Uterus (tissue), 2 donors: Measurements from ENCODE around the gene MRPL38.

Experiments
- CTCF ChIP-seq, 4 experiments: fragments of 200-600 bp in 2 of 4; fragments of 450-650 bp in 2 of 4; sonication (generic) in 2 of 4; IDR thresholded peaks; one replicate each; pipeline ENCODE4 v1.5.1; 2016 to 2019; ENCODE audit warnings: antibody characterized with exemption in 4 of 4, mild to moderate bottlenecking in 2 of 4, moderate library complexity in 1 of 4
- POLR2A ChIP-seq, 2 donors: fragments of 450-650 bp; IDR thresholded peaks; one replicate each; pipeline ENCODE4 v1.6.1; 2016; ENCODE audit warnings: antibody characterized with exemption in 2 of 2, mild to moderate bottlenecking in 1 of 2, moderate library complexity in 1 of 2

GRCh38 chr17:75914643-75915267 lies 10.1 kb upstream of the MRPL38 start:
- TF ChIP-seq CTCF (IDR thresholded peaks at IDR 0.05) (no peak), POLR2A (IDR thresholded peaks at IDR 0.05) (no peak)
